ENCODE measurements around the gene TEX10. TPM values are rescaled to one million over a fixed set of nuclear protein-coding genes. Genes with fewer than 3 reads are reported as not detected.

TEX10 gene
- total and polyA plus RNA-seq, 9 of the 15 experiments (the other 6 are each of a cell fraction or from before 2014, with no cell fraction given): 27.8 to 60.0 (median 47.9) TPM

- TF ChIP-seq SAP30 (IDR thresholded peaks at IDR 0.05; ENCODE audit: borderline replicate concordance, insufficient read depth, low read depth, low read length, poor library complexity, severe bottlenecking) (no peak), SNIP1 (IDR thresholded peaks at IDR 0.05; ENCODE audit: low read depth) (no peak), ZNF780A (CRISPR knock-in tag; IDR thresholded peaks at IDR 0.05) (no peak), NR4A1 (CRISPR knock-in tag; IDR thresholded peaks at IDR 0.05) (no peak), NR4A1 (tag; IDR thresholded peaks at IDR 0.05) (no peak), POLR2A (conservative IDR thresholded peaks at IDR 0.05) (no peak), PKNOX1 (IDR thresholded peaks at IDR 0.05) (peak; percentile 47; the same call in 1 of the 2 replicates), NCOA2 (IDR thresholded peaks at IDR 0.05; ENCODE audit: partially characterized antibody in 2 of 2) (no peak), NKRF (IDR thresholded peaks at IDR 0.05; ENCODE audit: borderline replicate concordance) (no peak), SRSF9 (IDR thresholded peaks at IDR 0.05; ENCODE audit: borderline replicate concordance, low read depth, low read length) (no peak), L3MBTL2 (IDR thresholded peaks at IDR 0.05) (no peak), ZNF77 (CRISPR knock-in tag; IDR thresholded peaks at IDR 0.05) (no peak), TRIM24 (IDR thresholded peaks at IDR 0.05) (peak; percentile 37 to 65; a peak in 3 of 4 replicates), CBX8 (IDR thresholded peaks at IDR 0.05; ENCODE audit: borderline replicate concordance, extremely low read depth, low read depth, low read length, poor library complexity, severe bottlenecking) (no peak), NEUROD1 (IDR thresholded peaks at IDR 0.05; ENCODE audit: borderline replicate concordance, low read depth, low read length, partially characterized antibody) (no peak), FOXA3 (CRISPR knock-in tag; conservative IDR thresholded peaks at IDR 0.05 in 1 of 2, IDR thresholded peaks at IDR 0.05 in 1 of 2) (no peak)
- TF ChIP-seq, protein P1, sequence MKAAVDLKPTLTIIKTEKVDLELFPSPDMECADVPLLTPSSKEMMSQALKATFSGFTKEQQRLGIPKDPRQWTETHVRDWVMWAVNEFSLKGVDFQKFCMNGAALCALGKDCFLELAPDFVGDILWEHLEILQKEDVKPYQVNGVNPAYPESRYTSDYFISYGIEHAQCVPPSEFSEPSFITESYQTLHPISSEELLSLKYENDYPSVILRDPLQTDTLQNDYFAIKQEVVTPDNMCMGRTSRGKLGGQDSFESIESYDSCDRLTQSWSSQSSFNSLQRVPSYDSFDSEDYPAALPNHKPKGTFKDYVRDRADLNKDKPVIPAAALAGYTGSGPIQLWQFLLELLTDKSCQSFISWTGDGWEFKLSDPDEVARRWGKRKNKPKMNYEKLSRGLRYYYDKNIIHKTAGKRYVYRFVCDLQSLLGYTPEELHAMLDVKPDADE (conservative IDR thresholded peaks at IDR 0.05; ENCODE audit: control insufficient read depth, low read depth, low read length): no peak
- TF ChIP-seq, protein P2, sequence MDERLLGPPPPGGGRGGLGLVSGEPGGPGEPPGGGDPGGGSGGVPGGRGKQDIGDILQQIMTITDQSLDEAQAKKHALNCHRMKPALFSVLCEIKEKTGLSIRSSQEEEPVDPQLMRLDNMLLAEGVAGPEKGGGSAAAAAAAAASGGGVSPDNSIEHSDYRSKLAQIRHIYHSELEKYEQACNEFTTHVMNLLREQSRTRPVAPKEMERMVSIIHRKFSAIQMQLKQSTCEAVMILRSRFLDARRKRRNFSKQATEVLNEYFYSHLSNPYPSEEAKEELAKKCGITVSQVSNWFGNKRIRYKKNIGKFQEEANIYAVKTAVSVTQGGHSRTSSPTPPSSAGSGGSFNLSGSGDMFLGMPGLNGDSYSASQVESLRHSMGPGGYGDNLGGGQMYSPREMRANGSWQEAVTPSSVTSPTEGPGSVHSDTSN (CRISPR knock-in tag; IDR thresholded peaks at IDR 0.05; ENCODE audit: low read depth): no peak
- TF ChIP-seq, protein P2 (tag; conservative IDR thresholded peaks at IDR 0.05; ENCODE audit: low read depth): peak; percentile 64; the same call in 1 of the 2 replicates
- TF ChIP-seq, protein P3, sequence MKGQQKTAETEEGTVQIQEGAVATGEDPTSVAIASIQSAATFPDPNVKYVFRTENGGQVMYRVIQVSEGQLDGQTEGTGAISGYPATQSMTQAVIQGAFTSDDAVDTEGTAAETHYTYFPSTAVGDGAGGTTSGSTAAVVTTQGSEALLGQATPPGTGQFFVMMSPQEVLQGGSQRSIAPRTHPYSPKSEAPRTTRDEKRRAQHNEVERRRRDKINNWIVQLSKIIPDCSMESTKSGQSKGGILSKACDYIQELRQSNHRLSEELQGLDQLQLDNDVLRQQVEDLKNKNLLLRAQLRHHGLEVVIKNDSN (CRISPR knock-in tag; IDR thresholded peaks at IDR 0.05): no peak
These were observed 45.0 kb upstream of the TEX10 start (continued) for GRCh38 chr9:100397529-100398266.
